Adipocyte (in vitro differentiated cells): ENCODE measurements around the gene TEDC1.

Experiments used
- DNase-seq: peaks from one replicate; pipeline ENCODE4 v3.0.0-alpha.2; 2015; ENCODE audit warnings: low read depth
- H3K27me3 ChIP-seq: replicated peaks from 2 replicates; pipeline ENCODE4 v1.7.0; 2013; ENCODE audit warnings: mild to moderate bottlenecking, low read length, moderate library complexity; ENCODE audit not compliant: control insufficient read depth, insufficient read depth
- H3K36me3 ChIP-seq: 2 replicates; pipeline ENCODE4 v1.7.0; 2013; ENCODE audit warnings: low read length, mild to moderate bottlenecking, moderate library complexity; ENCODE audit not compliant: control insufficient read depth, insufficient read depth, severe bottlenecking
- H3K4me1 ChIP-seq: 2 replicates; pipeline ENCODE4 v1.7.0; 2013; ENCODE audit warnings: mild to moderate bottlenecking, low read length, moderate library complexity; ENCODE audit not compliant: control insufficient read depth, insufficient read depth
- H3K4me3 ChIP-seq: 2 replicates; pipeline ENCODE4 v1.7.0; 2013; ENCODE audit warnings: mild to moderate bottlenecking, low read length, moderate library complexity
- H3K9ac ChIP-seq: 2 replicates; pipeline ENCODE4 v1.7.0; 2013; ENCODE audit warnings: mild to moderate bottlenecking, low read length, moderate library complexity
- H3K9me3 ChIP-seq: 2 replicates; pipeline ENCODE4 v1.7.0; 2013; ENCODE audit warnings: mild to moderate bottlenecking, low read length, moderate library complexity; ENCODE audit not compliant: control insufficient read depth

The TEDC1 gene

DNA sequence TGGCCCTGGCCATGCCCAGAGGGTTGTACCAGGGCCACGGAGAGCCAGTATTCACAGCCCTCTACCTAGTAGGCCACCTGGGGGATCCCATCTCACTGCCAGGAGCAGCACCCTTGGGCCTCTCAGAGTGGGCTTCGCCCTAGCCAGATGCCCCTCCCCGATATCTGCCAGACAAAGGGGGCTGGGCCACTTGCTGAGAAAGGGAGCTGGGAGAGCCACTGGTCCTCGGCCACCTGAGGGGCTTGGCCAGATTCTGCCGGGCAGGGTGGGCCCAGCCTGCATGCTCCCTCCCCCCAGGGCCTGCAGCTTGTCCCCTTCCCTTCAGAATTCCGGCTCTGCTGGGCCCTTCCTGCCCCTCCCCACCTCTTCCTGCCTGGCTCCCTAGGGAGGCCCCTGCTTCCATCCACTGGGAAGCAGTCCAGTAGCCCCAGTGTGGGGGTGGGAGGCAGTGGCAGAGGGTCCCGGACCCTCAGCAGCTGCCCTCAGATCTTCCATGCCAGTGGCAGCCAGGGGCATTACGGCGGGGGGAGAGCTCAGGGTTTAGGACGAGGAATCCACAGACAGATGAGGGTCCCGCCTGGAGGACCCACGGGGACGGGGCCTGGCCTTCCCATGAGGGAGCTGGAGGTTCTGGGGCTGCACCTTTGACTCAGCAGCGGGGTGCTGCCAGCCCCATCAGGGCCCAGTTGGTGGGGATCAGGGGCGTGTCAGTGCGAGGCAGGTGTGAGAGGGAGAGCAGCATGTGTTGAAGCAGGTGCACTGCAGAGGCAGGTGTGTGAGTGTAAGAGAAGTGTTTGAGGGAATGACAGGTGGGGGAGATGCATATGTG is 14.0 kb upstream of the TEDC1 start:
- no peaks in the 10 kb centered on the region for H3K27me3 ChIP-seq
- no peak overlapping the region for H3K4me3 ChIP-seq

DNA sequence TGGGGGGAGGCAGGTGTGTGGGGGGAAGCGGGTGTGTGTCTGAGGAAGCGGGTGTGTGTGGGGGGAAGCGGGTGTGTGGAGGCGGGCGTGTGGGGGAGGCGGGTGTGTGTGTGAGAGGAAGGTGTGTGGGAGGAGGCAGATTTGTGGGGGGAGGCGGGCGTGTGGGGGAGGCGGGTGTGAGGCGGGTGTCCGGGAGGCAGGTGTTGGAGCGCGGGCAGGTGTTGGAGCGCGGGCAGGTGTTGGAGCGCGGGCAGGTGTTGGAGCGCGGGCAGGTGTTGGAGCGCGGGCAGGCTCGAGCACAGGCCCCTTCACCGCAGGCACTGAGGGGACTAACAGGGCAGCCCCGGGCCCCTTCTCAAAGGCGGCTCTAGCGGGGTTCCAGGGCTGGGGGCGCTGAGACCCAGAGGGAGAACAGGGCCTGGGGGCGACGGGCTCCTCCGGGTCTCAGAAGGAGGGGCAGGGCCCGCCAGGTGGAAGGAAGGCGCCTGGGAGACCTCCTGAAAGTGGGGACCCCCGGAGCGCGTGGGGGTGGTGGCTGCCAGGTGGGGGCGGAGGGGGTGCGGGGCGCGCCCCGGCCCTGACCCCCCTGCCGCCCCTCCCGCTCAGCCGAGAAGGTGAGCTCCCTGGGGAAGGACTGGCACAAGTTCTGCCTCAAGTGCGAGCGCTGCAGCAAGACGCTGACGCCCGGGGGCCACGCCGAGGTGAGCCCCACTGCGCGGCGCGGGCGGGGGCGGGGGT is 13.2 kb upstream of the TEDC1 start:
- no peaks in the 10 kb centered on the region for H3K9me3 ChIP-seq
- no peak overlapping the region for H3K4me3 ChIP-seq
- no peak for DNase-seq
- H3K27me3 ChIP-seq, result no peaks in the 10 kb centered on the region
- peaks cover 30% of the 10 kb centered on the region for H3K4me1 ChIP-seq
- no peaks in the 10 kb centered on the region for H3K36me3 ChIP-seq
- H3K9ac ChIP-seq, result no peak overlapping the region

More for the DNA sequence above, 14.0 kb upstream of the TEDC1 start:
- Histone ChIP-seq H3K4me1 (peaks cover 26% of the 10 kb centered on the region), H3K9me3 (no peaks in the 10 kb centered on the region), H3K36me3 (no peaks in the 10 kb centered on the region), H3K9ac (no peak overlapping the region)
- DNase-seq, result no peak

DNA sequence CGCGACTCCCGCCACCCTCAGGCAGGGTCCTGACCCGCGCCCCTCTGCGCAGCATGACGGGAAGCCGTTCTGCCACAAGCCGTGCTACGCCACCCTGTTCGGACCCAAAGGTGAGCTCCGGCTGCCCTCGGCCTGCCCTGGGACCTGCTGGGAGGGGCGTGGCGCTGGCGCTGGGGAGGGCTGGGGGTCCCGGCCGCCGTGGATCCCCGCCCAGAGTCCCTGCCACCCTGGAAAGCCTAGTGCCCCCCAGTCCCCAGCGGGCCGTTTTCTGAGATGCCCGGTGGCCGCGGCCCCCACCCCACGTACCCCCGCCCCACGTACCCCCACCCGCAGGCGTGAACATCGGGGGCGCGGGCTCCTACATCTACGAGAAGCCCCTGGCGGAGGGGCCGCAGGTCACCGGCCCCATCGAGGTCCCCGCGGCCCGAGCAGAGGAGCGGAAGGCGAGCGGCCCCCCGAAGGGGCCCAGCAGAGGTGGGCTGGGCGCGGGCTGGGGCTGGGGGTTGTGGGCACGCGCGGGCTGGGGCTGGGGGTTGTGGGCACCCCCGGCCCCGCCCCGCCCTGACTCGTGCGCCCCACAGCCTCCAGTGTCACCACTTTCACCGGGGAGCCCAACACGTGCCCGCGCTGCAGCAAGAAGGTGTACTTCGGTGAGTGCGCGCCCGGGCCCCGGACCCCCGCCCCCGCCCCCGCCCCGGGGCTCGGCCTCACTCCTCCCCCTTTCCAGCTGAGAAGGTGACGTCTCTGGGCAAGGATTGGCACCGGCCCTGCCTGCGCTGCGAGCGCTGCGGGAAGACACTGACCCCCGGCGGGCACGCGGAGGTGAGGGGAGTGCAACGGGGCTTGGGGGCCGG is 12.4 kb upstream of the TEDC1 start:
- no peak overlapping the region for H3K9ac ChIP-seq
- no peaks in the 10 kb centered on the region for H3K36me3 ChIP-seq
- no peaks in the 10 kb centered on the region for H3K27me3 ChIP-seq
- H3K9me3 ChIP-seq, result no peaks in the 10 kb centered on the region
- H3K4me3 ChIP-seq, result no peak overlapping the region
- DNase-seq, result no peak
- H3K4me1 ChIP-seq, result peaks cover 30% of the 10 kb centered on the region

DNA sequence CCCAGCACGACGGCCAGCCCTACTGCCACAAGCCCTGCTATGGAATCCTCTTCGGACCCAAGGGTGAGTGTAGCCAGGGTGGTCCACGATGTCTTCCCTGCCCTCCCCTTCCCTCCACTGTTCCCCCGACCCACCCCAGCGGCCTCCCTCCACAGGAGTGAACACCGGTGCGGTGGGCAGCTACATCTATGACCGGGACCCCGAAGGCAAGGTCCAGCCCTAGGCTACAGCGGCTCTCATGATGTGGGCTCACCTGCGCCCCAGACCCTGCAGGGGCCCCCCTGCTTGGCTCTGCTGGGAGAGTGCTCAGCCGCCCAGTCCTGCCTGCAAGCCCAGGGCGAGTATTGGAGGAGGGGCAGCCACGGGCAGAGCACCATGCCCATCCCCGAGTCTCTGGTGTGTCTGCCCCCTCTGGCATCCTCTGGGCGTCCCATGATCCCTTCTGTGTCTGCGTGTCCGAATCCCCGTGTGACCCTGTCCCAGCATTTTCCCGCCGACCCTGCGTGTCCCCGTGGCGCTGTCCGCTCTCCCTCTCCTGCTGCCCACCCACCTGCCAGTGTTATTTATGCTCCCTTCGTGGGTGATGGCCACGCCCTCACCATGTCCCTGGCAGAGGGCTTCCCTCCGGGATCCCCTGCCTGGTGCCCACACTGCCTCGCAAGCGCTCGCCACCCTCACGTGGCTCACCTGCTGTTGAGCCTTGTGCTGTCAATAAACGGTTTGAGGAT is 11.5 kb upstream of the TEDC1 start:
- no peak for DNase-seq
- Histone ChIP-seq H3K9ac (no peak overlapping the region), H3K4me1 (peaks cover 30% of the 10 kb centered on the region), H3K4me3 (no peak overlapping the region), H3K36me3 (no peaks in the 10 kb centered on the region), H3K9me3 (no peaks in the 10 kb centered on the region), H3K27me3 (no peaks in the 10 kb centered on the region)

DNA sequence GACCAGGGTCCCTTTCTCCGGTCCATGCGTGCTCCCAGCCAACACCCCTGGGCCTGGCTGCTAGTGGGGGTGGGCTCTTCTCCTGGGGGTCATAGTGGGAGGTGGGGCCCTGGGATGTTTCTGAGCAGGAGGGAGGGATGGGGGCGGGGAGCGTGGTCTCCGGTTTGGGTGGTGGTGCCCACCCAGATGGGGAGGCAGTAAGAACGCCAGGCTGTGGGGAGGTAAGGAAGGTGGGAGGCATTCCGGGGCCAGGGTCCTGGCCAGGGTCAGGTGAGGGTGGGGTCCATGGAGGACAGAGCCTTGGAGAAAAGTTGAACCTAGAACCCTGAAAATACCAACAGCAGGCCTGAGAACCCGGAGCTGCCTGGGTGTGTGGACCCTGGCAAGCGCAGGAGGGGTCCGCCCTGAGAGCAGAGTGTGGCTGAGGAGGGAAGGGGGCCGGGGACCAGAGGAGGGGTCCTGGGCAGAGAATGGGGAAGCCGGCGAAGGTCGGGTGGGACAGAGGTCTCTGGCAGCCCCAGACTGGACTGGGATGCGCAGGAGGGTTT is 10.8 kb upstream of the TEDC1 start:
- Histone ChIP-seq H3K9ac (no peak overlapping the region), H3K36me3 (no peaks in the 10 kb centered on the region), H3K27me3 (no peaks in the 10 kb centered on the region), H3K4me3 (no peak overlapping the region), H3K9me3 (no peaks in the 10 kb centered on the region), H3K4me1 (peaks cover 30% of the 10 kb centered on the region)
- no peak for DNase-seq

DNA sequence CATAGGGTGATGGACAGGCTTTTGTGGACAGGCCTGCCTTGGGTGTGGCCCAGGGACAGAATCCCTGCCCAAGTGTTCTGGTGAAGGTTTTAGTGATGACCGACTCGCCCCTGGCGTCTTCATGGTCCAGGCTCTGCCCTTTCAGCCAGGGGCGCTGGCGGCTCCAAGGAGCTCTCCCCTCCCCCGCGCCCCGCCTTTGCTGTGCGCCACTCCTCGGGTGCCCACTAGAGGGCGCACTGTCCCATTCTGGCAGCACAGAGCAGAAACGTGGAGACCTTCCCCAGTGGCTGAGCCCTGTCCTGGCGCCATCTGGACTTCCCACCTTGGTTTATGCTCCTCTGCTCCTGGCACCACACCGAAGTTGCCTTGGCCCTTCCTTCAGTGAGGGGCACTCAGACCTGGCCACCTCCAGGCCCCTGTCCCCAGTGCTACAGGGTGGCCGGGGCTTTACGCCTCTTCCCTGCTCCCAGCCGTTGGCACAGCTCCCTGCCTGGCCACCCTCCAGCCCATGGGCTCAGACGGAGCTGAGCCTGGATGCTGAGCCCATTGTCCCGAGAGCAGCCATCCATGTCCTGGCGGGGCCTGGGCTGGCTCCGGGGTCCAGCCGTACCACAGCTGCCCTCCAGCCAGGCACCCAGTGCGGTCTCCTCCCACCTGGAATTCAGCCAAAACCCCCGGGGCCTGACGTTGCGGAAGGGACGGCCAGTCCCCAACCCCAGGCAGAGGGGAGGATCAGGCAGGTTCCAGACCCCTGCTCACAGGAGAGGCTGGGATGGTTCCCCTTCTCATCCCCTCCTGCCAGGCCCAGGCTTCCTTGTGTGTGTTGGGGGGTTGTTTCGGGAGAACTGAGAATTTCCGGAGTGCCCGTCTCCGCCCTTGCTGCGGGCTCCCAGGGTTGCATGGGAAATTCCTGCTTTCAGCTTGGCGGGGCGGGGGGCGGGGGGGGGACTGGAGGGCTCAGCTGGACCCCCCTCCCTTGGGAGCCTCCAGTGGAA is 9.9 kb upstream of the TEDC1 start:
- Histone ChIP-seq H3K4me1 (peaks cover 23% of the 10 kb centered on the region), H3K36me3 (no peaks in the 10 kb centered on the region), H3K27me3 (no peaks in the 10 kb centered on the region), H3K4me3 (peak overlapping the region; percentile 77), H3K9me3 (no peaks in the 10 kb centered on the region), H3K9ac (peak overlapping the region; percentile 77)
- DNase-seq, result peak; percentile 95

DNA sequence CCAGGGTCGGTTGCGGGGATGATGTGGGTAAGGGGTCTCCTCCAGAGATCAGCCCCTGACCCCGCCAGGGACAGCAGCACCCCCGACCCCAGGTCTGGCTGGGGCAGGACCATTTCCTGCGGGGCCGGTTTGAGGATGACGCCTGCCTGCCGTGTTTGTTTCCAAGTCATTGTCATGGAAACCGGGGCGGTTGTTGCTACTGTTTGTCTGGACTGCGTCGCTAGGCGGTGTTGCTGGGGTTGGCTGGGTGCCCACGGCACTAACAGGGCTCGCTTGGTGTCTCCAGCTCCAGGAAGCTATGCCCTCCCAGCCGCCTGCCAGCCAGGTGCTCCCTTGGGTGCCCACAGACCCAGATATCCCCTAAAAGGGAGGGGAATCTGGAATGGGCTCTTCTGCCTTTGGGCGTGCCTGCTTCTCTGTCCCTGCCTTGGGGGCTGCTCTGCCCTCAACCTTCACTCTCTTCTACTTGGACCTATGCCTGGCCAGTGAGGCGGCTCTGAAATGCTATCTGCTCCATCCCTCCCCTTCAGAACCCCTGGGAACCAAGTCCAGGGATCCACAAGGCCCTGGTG is 9.1 kb upstream of the TEDC1 start:
- no peaks in the 10 kb centered on the region for H3K9me3 ChIP-seq
- peaks cover 14% of the 10 kb centered on the region for H3K4me1 ChIP-seq
- peak; percentile 97 for DNase-seq
- no peaks in the 10 kb centered on the region for H3K36me3 ChIP-seq
- peak overlapping the region; percentile 77 for H3K4me3 ChIP-seq
- H3K9ac ChIP-seq, result no peak overlapping the region
- no peaks in the 10 kb centered on the region for H3K27me3 ChIP-seq

DNA sequence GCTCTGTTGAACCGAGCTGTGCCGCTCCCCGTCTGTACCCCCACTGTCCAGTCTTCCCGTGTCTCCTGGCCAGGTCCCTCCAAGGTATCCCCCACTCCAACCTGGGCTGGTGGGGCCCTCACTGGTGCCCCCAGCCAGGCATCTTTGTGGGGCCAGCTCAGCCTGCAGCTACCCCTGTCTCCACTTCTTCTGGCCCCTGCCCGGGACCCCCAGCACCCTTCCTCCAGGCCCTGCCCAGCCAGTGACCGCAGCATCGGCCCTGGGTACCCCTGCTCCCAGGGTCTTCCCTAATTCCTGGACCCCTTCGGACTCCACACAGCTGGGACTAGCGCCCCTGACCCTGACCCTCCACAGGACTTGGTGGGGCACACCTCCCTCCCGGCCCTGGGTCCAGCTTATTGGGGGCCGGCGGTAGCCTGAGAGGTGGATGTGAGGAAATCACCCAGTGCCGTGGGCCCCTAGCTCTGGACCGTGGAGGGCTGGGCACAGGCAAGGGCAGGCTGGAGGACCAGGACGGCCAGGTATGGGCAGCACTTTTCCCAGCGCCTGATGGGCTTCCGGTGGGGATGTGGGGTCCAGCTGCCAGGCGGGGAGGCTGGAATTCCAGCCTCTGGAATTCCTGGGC is 8.4 kb upstream of the TEDC1 start:
- no peak for DNase-seq
- H3K36me3 ChIP-seq, result no peaks in the 10 kb centered on the region
- H3K4me3 ChIP-seq, result no peak overlapping the region
- H3K9ac ChIP-seq, result no peak overlapping the region
- H3K4me1 ChIP-seq, result peaks cover 14% of the 10 kb centered on the region
- H3K9me3 ChIP-seq, result no peaks in the 10 kb centered on the region
- no peaks in the 10 kb centered on the region for H3K27me3 ChIP-seq

DNA sequence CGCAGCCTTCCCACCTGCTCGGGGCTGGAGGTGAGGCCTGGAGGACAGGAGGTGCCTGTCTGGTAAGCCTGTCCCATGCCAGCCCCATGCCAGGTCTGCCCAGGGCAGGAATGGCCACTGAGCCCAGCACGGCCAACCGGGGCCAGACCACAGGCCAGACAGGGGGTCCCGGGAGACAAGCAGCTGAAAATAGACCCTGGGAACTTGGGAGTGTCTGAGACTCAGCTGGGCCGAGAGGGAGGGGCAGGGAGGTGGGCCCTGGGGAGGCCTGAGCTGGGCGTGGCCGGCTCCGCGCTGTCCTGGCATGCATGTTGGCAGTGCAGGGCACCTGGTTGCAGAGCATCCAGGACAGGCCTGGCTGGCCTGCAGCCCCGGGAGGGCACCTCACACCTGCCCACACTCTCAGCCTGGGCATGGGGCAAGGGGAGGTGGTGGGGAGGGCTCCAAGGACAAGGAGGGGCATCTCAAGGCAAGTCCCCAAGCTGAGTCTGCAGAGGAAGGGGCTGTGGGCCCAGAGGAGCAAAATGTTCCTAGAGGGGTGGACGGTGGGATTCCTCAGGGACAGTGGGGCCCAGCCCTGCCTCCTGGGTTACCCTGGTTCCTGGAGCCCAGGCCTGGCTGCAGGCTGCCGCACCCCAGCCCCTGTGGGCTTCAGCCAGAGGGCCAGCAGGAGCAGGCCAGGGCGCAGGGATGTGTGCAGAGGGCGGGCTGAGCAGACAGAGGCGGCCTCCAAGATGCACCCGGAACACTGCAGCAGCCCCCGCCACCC is 7.6 kb upstream of the TEDC1 start:
- no peak for DNase-seq
- H3K9me3 ChIP-seq, result no peaks in the 10 kb centered on the region
- H3K9ac ChIP-seq, result no peak overlapping the region
- no peak overlapping the region for H3K4me3 ChIP-seq
- no peaks in the 10 kb centered on the region for H3K36me3 ChIP-seq
- peaks cover 5% of the 10 kb centered on the region for H3K27me3 ChIP-seq
- H3K4me1 ChIP-seq, result peaks cover 17% of the 10 kb centered on the region
